ENCODE measurements around the gene PLEKHS1.

The PLEKHS1 gene

DNA sequence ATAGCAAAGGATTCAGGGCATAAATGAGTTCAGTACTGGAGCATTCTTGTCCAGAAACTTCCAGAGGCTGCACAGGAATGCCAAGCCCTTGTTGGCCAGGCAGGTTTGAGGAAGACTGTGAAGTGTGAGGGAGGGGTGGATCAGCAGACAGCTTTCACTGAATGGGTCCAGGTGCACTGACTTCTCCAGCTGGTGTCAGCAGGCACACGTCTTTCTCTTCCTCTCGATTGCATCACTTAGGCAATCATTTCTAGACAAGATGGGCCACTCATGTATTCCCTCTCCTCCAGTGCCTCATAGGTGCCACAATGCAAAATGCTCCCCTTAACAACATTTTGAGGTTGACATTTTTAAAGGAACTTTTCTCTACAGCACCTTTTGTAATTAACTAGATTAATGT is 15.6 kb upstream of the PLEKHS1 start:
- TF ChIP-seq CSRNP3 (CRISPR knock-in tag; IDR thresholded peaks at IDR 0.05): no peak
- TF ChIP-seq, protein P1, sequence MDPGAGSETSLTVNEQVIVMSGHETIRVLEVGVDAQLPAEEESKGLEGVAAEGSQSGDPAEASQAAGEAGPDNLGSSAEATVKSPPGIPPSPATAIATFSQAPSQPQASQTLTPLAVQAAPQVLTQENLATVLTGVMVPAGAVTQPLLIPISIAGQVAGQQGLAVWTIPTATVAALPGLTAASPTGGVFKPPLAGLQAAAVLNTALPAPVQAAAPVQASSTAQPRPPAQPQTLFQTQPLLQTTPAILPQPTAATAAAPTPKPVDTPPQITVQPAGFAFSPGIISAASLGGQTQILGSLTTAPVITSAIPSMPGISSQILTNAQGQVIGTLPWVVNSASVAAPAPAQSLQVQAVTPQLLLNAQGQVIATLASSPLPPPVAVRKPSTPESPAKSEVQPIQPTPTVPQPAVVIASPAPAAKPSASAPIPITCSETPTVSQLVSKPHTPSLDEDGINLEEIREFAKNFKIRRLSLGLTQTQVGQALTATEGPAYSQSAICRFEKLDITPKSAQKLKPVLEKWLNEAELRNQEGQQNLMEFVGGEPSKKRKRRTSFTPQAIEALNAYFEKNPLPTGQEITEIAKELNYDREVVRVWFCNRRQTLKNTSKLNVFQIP (CRISPR knock-in tag; IDR thresholded peaks at IDR 0.05; ENCODE audit: borderline replicate concordance, low read depth): no peak
- TF ChIP-seq SNAI2 (CRISPR knock-in tag; IDR thresholded peaks at IDR 0.05): no peak
- TF ChIP-seq CSDC2 (CRISPR knock-in tag; IDR thresholded peaks at IDR 0.05): no peak
- TF ChIP-seq ZFP30 (CRISPR knock-in tag; IDR thresholded peaks at IDR 0.05): no peak
- TF ChIP-seq, protein P2, sequence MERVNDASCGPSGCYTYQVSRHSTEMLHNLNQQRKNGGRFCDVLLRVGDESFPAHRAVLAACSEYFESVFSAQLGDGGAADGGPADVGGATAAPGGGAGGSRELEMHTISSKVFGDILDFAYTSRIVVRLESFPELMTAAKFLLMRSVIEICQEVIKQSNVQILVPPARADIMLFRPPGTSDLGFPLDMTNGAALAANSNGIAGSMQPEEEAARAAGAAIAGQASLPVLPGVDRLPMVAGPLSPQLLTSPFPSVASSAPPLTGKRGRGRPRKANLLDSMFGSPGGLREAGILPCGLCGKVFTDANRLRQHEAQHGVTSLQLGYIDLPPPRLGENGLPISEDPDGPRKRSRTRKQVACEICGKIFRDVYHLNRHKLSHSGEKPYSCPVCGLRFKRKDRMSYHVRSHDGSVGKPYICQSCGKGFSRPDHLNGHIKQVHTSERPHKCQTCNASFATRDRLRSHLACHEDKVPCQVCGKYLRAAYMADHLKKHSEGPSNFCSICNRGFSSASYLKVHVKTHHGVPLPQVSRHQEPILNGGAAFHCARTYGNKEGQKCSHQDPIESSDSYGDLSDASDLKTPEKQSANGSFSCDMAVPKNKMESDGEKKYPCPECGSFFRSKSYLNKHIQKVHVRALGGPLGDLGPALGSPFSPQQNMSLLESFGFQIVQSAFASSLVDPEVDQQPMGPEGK (CRISPR knock-in tag; IDR thresholded peaks at IDR 0.05; ENCODE audit: borderline replicate concordance): no peak
- no peak for TF ChIP-seq ZNF8 (CRISPR knock-in tag; IDR thresholded peaks at IDR 0.05)
- TF ChIP-seq RARB (CRISPR knock-in tag; IDR thresholded peaks at IDR 0.05): no peak
- no peak for TF ChIP-seq BACH2 (CRISPR knock-in tag; IDR thresholded peaks at IDR 0.05; ENCODE audit: borderline replicate concordance)
- TF ChIP-seq TOX (CRISPR knock-in tag; IDR thresholded peaks at IDR 0.05; ENCODE audit: borderline replicate concordance): no peak
- no peak for TF ChIP-seq TCF4 (CRISPR knock-in tag; IDR thresholded peaks at IDR 0.05; ENCODE audit: borderline replicate concordance)
- TF ChIP-seq ZNF70 (CRISPR knock-in tag; IDR thresholded peaks at IDR 0.05): no peak
- no peak for TF ChIP-seq ESRRG (CRISPR knock-in tag; IDR thresholded peaks at IDR 0.05)
- no peak for TF ChIP-seq ZNF565 (CRISPR knock-in tag; conservative IDR thresholded peaks at IDR 0.05; ENCODE audit: low read depth)
- TF ChIP-seq ISL1 (CRISPR knock-in tag; IDR thresholded peaks at IDR 0.05): no peak
- TF ChIP-seq, protein P3, sequence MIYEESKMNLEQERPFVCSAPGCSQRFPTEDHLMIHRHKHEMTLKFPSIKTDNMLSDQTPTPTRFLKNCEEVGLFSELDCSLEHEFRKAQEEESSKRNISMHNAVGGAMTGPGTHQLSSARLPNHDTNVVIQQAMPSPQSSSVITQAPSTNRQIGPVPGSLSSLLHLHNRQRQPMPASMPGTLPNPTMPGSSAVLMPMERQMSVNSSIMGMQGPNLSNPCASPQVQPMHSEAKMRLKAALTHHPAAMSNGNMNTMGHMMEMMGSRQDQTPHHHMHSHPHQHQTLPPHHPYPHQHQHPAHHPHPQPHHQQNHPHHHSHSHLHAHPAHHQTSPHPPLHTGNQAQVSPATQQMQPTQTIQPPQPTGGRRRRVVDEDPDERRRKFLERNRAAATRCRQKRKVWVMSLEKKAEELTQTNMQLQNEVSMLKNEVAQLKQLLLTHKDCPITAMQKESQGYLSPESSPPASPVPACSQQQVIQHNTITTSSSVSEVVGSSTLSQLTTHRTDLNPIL (CRISPR knock-in tag; IDR thresholded peaks at IDR 0.05; ENCODE audit: low read depth): no peak
- no peak for ATAC-seq

DNA sequence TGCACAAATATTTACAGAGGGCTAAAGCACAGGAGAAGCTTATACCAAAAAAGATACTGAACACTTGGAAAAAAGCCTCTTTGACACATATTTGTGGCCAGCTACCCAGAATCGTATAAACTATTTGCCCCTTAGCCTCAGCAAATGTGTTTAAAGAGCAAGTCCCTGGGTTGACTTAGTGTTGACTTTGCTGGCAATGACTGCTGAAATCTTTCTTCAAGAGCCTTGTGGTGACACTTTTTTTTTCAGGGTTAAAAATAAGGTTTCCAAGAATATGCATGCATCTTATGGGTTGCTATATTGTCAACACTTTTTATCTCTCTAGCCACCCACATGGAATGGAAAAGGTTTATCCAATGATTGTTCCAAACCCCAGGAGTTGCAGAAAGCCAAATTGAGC is 14.9 kb upstream of the PLEKHS1 start:
- TF ChIP-seq ZFP30 (CRISPR knock-in tag; IDR thresholded peaks at IDR 0.05) (no peak), TCF4 (CRISPR knock-in tag; IDR thresholded peaks at IDR 0.05; ENCODE audit: borderline replicate concordance) (no peak), ZNF8 (CRISPR knock-in tag; IDR thresholded peaks at IDR 0.05) (no peak), ZNF565 (CRISPR knock-in tag; conservative IDR thresholded peaks at IDR 0.05; ENCODE audit: low read depth) (no peak), ARNTL (CRISPR knock-in tag; IDR thresholded peaks at IDR 0.05; ENCODE audit: borderline replicate concordance, low read depth) (no peak), ZC3H10 (CRISPR knock-in tag; IDR thresholded peaks at IDR 0.05) (no peak), ZFP3 (CRISPR knock-in tag; IDR thresholded peaks at IDR 0.05) (no peak), OSR1 (CRISPR knock-in tag; IDR thresholded peaks at IDR 0.05) (no peak), CSRNP3 (CRISPR knock-in tag; IDR thresholded peaks at IDR 0.05) (no peak), ISL1 (CRISPR knock-in tag; IDR thresholded peaks at IDR 0.05) (no peak)
- TF ChIP-seq, protein P2 (CRISPR knock-in tag; IDR thresholded peaks at IDR 0.05; ENCODE audit: borderline replicate concordance): no peak
- TF ChIP-seq, protein P4, sequence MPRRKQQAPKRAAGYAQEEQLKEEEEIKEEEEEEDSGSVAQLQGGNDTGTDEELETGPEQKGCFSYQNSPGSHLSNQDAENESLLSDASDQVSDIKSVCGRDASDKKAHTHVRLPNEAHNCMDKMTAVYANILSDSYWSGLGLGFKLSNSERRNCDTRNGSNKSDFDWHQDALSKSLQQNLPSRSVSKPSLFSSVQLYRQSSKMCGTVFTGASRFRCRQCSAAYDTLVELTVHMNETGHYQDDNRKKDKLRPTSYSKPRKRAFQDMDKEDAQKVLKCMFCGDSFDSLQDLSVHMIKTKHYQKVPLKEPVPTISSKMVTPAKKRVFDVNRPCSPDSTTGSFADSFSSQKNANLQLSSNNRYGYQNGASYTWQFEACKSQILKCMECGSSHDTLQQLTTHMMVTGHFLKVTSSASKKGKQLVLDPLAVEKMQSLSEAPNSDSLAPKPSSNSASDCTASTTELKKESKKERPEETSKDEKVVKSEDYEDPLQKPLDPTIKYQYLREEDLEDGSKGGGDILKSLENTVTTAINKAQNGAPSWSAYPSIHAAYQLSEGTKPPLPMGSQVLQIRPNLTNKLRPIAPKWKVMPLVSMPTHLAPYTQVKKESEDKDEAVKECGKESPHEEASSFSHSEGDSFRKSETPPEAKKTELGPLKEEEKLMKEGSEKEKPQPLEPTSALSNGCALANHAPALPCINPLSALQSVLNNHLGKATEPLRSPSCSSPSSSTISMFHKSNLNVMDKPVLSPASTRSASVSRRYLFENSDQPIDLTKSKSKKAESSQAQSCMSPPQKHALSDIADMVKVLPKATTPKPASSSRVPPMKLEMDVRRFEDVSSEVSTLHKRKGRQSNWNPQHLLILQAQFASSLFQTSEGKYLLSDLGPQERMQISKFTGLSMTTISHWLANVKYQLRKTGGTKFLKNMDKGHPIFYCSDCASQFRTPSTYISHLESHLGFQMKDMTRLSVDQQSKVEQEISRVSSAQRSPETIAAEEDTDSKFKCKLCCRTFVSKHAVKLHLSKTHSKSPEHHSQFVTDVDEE (CRISPR knock-in tag; IDR thresholded peaks at IDR 0.05): no peak
- TF ChIP-seq, protein P1 (CRISPR knock-in tag; IDR thresholded peaks at IDR 0.05; ENCODE audit: borderline replicate concordance, low read depth): no peak
- no peak for ATAC-seq
